Astrocyte (in vitro differentiated cells and primary cell): ENCODE data around the gene MAG. TPM values are rescaled to one million over a fixed set of nuclear protein-coding genes. Genes with fewer than 3 reads are reported as not detected.

Experiments used
- DNase-seq: peaks from one replicate; pipeline ENCODE4 v3.0.0-alpha.2; 2010; ENCODE audit warnings: low read depth
- FAIRE-seq: peaks from 2 replicates; lab custom pipeline; 2011; peaks lifted over from hg19 to GRCh38; lab: Jason Lieb, UNC
- H2AFZ ChIP-seq: 2 replicates; pipeline ENCODE4 v1.6.0; 2012; ENCODE audit warnings: low read depth, low read length, inconsistent platforms
- H3K27ac ChIP-seq: 2 replicates; pipeline ENCODE4 v1.5.1; 2011; ENCODE audit warnings: low read depth, low read length, inconsistent platforms
- H3K27me3 ChIP-seq: 2 replicates; pipeline ENCODE4 v1.6.0; 2011; ENCODE audit warnings: low read length, inconsistent platforms; ENCODE audit not compliant: insufficient read depth
- H3K36me3 ChIP-seq: 2 replicates; pipeline ENCODE4 v1.5.1; 2011; ENCODE audit warnings: low read length, inconsistent platforms; ENCODE audit not compliant: insufficient read depth
- H3K4me1 ChIP-seq: 2 replicates; pipeline ENCODE4 v1.5.1; 2011; ENCODE audit warnings: low read length, inconsistent platforms; ENCODE audit not compliant: insufficient read depth
- H3K4me2 ChIP-seq: 2 replicates; pipeline ENCODE4 v1.6.0; 2012; ENCODE audit warnings: low read length, inconsistent platforms
- H3K4me3 ChIP-seq: 2 replicates; pipeline ENCODE4 v1.5.1; 2011; ENCODE audit warnings: low read depth, mild to moderate bottlenecking, low read length, inconsistent platforms; ENCODE audit not compliant: insufficient read depth
- H3K79me2 ChIP-seq: 2 replicates; pipeline ENCODE4 v1.6.0; 2012; ENCODE audit warnings: mild to moderate bottlenecking, low read length, inconsistent platforms; ENCODE audit not compliant: insufficient read depth
- H3K9ac ChIP-seq: 2 replicates; pipeline ENCODE4 v1.6.0; 2012; ENCODE audit warnings: mild to moderate bottlenecking, low read length, inconsistent platforms
- H3K9me3 ChIP-seq: 2 replicates; pipeline ENCODE4 v1.5.1; 2012; ENCODE audit warnings: low read depth, mild to moderate bottlenecking, low read length, inconsistent platforms; ENCODE audit not compliant: insufficient read depth
- H4K20me1 ChIP-seq: 2 replicates; pipeline ENCODE4 v1.6.0; 2012; ENCODE audit warnings: low read length, inconsistent platforms; ENCODE audit not compliant: insufficient read depth
- H3K27ac Mint-ChIP-seq: one replicate; pipeline ENCODE4 v1.8.0; 2021; ENCODE audit warnings: mild to moderate bottlenecking, mixed read lengths; ENCODE audit not compliant: unreplicated experiment
- H3K27me3 Mint-ChIP-seq: one replicate; pipeline ENCODE4 v1.8.0; 2021; ENCODE audit warnings: low read depth, mixed read lengths; ENCODE audit not compliant: unreplicated experiment
- H3K36me3 Mint-ChIP-seq: one replicate; pipeline ENCODE4 v1.8.0; 2021; ENCODE audit warnings: low read depth, mixed read lengths; ENCODE audit not compliant: unreplicated experiment
- H3K4me1 Mint-ChIP-seq: one replicate; pipeline ENCODE4 v1.8.0; 2021; ENCODE audit warnings: low read depth, mixed read lengths; ENCODE audit not compliant: unreplicated experiment
- H3K4me3 Mint-ChIP-seq: one replicate; pipeline ENCODE4 v1.8.0; 2021; ENCODE audit warnings: mild to moderate bottlenecking, moderate library complexity, mixed read lengths; ENCODE audit not compliant: unreplicated experiment
- H3K9me3 Mint-ChIP-seq: one replicate; pipeline ENCODE4 v1.8.0; 2021; ENCODE audit warnings: mild to moderate bottlenecking, mixed read lengths; ENCODE audit not compliant: unreplicated experiment
- EZH2 ChIP-seq: IDR thresholded peaks from 2 replicates; pipeline ENCODE4 v1.6.1; 2012; ENCODE audit warnings: mild to moderate bottlenecking, low read length, inconsistent platforms; ENCODE audit not compliant: insufficient read depth
- total RNA-seq: library from RNA; stranded (reverse); gene quantifications from 2 replicates; pipeline ENCODE4 v1.2.1, GENCODE V29; 2021
- TF ChIP-seq, protein P1 (sequence below): IDR thresholded peaks from 2 replicates; pipeline ENCODE4 v1.5.1; 2011; ENCODE audit warnings: low read depth, mild to moderate bottlenecking, inconsistent platforms, low read length, moderate library complexity; ENCODE audit not compliant: insufficient read depth

MAG gene
- total RNA-seq, 1 donor from 2014 or later, result not detected

DNA sequence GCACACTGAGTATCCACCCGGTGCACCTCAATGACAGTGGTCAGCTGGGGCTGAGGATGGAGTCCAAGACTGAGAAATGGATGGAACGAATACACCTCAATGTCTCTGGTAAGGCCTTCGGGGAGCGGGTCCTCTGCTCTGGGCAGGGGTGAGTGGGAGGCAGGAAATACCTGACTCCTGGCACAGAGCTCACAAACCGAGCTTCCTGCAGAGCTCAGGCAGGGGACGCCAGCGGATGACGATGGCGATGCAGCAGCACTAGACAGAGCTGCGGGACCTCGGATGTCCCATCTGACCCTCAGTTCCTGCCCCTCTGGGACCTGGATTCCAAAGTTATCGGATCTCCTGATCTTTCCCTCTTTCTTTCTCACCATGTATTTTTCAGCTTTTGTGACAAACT is 40.9 kb downstream of the MAG start:
- Histone ChIP-seq H3K4me3 (no peak overlapping the region), H2AFZ (no peak overlapping the region), H3K27ac (no peak overlapping the region), H3K4me2 (no peak overlapping the region), H3K9me3 (no peaks in the 10 kb centered on the region), H3K9ac (no peak overlapping the region), H3K36me3 (no peaks in the 10 kb centered on the region), H3K79me2 (no peaks in the 10 kb centered on the region), H4K20me1 (no peaks in the 10 kb centered on the region), H3K4me1 (no peaks in the 10 kb centered on the region), H3K27me3 (no peaks in the 10 kb centered on the region)
- Mint-ChIP-seq H3K27ac (no peak overlapping the region), H3K36me3 (no peaks in the 10 kb centered on the region), H3K27me3 (peaks cover 28% of the 10 kb centered on the region), H3K9me3 (no peaks in the 10 kb centered on the region), H3K4me3 (no peak overlapping the region), H3K4me1 (peaks cover 3% of the 10 kb centered on the region)
- no peak for FAIRE-seq
- TF ChIP-seq, protein P1, sequence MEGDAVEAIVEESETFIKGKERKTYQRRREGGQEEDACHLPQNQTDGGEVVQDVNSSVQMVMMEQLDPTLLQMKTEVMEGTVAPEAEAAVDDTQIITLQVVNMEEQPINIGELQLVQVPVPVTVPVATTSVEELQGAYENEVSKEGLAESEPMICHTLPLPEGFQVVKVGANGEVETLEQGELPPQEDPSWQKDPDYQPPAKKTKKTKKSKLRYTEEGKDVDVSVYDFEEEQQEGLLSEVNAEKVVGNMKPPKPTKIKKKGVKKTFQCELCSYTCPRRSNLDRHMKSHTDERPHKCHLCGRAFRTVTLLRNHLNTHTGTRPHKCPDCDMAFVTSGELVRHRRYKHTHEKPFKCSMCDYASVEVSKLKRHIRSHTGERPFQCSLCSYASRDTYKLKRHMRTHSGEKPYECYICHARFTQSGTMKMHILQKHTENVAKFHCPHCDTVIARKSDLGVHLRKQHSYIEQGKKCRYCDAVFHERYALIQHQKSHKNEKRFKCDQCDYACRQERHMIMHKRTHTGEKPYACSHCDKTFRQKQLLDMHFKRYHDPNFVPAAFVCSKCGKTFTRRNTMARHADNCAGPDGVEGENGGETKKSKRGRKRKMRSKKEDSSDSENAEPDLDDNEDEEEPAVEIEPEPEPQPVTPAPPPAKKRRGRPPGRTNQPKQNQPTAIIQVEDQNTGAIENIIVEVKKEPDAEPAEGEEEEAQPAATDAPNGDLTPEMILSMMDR, result no peak
- no peak for TF ChIP-seq EZH2
- DNase-seq, result no peak

DNA sequence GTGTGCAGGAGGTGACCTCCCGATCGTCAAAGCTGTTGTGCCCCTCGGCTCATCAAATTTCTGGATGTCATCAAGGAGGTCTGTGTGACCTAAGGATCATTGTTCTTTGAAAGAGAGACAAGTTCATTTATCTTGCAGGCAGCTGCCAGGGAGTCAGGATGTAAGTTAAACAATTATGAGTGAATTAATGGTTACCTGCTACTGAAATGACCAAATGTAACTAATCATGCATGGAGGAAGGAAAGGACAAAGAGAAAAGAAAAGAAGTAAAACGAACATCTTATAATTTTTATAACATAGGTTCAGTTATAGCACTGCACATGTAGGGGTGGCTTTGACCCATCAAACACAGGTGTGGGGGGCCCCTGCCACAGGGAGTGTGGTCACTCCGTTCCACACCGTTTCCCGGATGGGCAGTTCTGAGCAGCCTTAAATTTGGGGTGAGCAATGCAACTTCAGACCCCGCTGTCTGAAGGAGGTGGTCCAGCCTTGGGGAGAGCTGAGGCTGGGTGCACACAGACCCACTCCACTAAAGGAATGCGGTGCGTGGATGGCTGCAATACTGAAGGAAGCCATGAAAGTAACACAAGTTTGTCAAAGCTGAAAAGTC is 42.3 kb downstream of the MAG start:
- H3K27ac ChIP-seq, result no peak overlapping the region
- H3K4me1 ChIP-seq, result no peaks in the 10 kb centered on the region
- DNase-seq (no peak), FAIRE-seq (no peak)
- Mint-ChIP-seq H3K27me3 (peaks cover 26% of the 10 kb centered on the region), H3K4me3 (no peak overlapping the region), H3K9me3 (no peaks in the 10 kb centered on the region), H3K36me3 (no peaks in the 10 kb centered on the region), H3K27ac (no peak overlapping the region), H3K4me1 (no peaks in the 10 kb centered on the region)
- no peaks in the 10 kb centered on the region for H3K9me3 ChIP-seq
- H2AFZ ChIP-seq, result no peak overlapping the region
- no peaks in the 10 kb centered on the region for H3K79me2 ChIP-seq
- H3K4me3 ChIP-seq, result no peak overlapping the region
- no peaks in the 10 kb centered on the region for H3K36me3 ChIP-seq
- H3K4me2 ChIP-seq, result no peak overlapping the region
- TF ChIP-seq EZH2, result no peak
- TF ChIP-seq, protein P1, result no peak
- H3K27me3 ChIP-seq, result no peaks in the 10 kb centered on the region
- no peaks in the 10 kb centered on the region for H4K20me1 ChIP-seq
- no peak overlapping the region for H3K9ac ChIP-seq

DNA sequence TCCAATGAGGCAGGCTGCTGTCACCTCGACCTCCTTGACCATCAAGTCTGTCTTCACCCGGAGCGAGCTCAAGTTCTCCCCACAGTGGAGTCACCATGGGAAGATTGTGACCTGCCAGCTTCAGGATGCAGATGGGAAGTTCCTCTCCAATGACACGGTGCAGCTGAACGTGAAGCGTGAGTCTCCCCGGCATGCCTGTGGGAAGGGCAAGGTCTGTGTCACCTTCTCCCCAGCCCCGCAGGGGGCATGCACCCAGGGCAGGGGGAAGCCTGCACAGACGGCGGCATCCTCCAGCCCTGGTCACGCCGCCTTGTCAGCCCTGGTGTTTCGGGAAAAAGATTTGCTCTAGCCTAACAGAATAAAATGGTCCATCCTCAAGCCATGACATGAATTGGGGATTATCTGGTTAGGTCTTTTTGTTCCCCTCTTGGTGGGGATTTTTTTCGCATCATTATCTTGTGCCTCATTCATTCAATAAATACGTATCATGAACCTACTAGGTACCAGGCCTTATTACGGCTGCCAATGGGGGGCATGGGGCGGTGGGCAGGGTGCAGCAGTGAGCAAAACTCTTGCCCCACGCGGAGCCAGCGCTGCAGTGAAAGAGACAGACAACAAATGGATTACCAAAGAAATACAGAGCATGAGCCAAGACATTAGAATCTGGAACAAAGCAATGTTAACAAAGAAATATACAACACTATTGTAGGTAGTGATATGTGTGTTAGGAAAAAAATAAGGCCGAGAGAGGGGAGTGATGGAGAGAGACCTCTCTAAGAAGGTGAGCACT is 44.4 kb downstream of the MAG start:
- Mint-ChIP-seq H3K36me3 (no peaks in the 10 kb centered on the region), H3K4me1 (no peaks in the 10 kb centered on the region), H3K27me3 (peaks cover 35% of the 10 kb centered on the region), H3K9me3 (no peaks in the 10 kb centered on the region), H3K4me3 (no peak overlapping the region), H3K27ac (no peak overlapping the region)
- no peaks in the 10 kb centered on the region for H3K27me3 ChIP-seq
- H3K36me3 ChIP-seq, result no peaks in the 10 kb centered on the region
- no peak for TF ChIP-seq EZH2
- TF ChIP-seq, protein P1, result no peak
- DNase-seq (no peak), FAIRE-seq (no peak)
- no peaks in the 10 kb centered on the region for H4K20me1 ChIP-seq
- no peaks in the 10 kb centered on the region for H3K4me1 ChIP-seq
- H3K79me2 ChIP-seq, result no peaks in the 10 kb centered on the region
- H3K9me3 ChIP-seq, result no peaks in the 10 kb centered on the region
- no peak overlapping the region for H3K9ac ChIP-seq
- no peak overlapping the region for H2AFZ ChIP-seq
- no peak overlapping the region for H3K4me3 ChIP-seq
- no peak overlapping the region for H3K4me2 ChIP-seq
- no peak overlapping the region for H3K27ac ChIP-seq
